ENCODE results near the gene CLK1. TPM values are rescaled to one million over a fixed set of nuclear protein-coding genes. Genes with fewer than 3 reads are reported as not detected.

The CLK1 gene
- total and polyA plus RNA-seq, 2 of the 13 experiments (the other 11 are each of a cell fraction or from before 2014, with no cell fraction given): 66.6 to 101 TPM

- TF ChIP-seq PHF8 (CRISPR knock-in tag; IDR thresholded peaks at IDR 0.05) (peak; percentile 72), NCOA2 (CRISPR knock-in tag; IDR thresholded peaks at IDR 0.05) (peak; percentile 67), ZNF558 (CRISPR knock-in tag; IDR thresholded peaks at IDR 0.05; ENCODE audit: borderline replicate concordance) (peak; percentile 95), NRL (CRISPR knock-in tag; IDR thresholded peaks at IDR 0.05; ENCODE audit: borderline replicate concordance) (no peak), PAXIP1 (CRISPR knock-in tag; conservative IDR thresholded peaks at IDR 0.05) (no peak; the same call in none of the 2 replicates), EZH2 (conservative IDR thresholded peaks at IDR 0.05; ENCODE audit: low read depth, low read length) (no peak), ZNF10 (CRISPR knock-in tag; IDR thresholded peaks at IDR 0.05; ENCODE audit: borderline replicate concordance, low read depth) (no peak), ZNF276 (CRISPR knock-in tag; IDR thresholded peaks at IDR 0.05; ENCODE audit: low read depth) (no peak), MLX (CRISPR knock-in tag; IDR thresholded peaks at IDR 0.05) (peak; percentile 13; the same call in 1 of the 2 replicates), LRRFIP1 (CRISPR knock-in tag; conservative IDR thresholded peaks at IDR 0.05) (peak; percentile 21; the same call in 1 of the 2 replicates), ZNF713 (CRISPR knock-in tag; IDR thresholded peaks at IDR 0.05) (no peak; the same call in 1 of the 2 replicates), MTF1 (CRISPR knock-in tag; IDR thresholded peaks at IDR 0.05) (0 out of 2 replicates have a peak, but pooled peaks have one; percentile 30), PCBP2 (optimal IDR thresholded peaks at IDR 0.05; ENCODE audit: low read depth, low read length, poor library complexity, severe bottlenecking) (peak; percentile 70), ZNF652 (CRISPR knock-in tag; IDR thresholded peaks at IDR 0.05; ENCODE audit: borderline replicate concordance, low read depth) (no peak; the same call in 1 of the 2 replicates), PLSCR1 (CRISPR knock-in tag; IDR thresholded peaks at IDR 0.05; ENCODE audit: borderline replicate concordance) (no peak), GTF2F1 (IDR thresholded peaks at IDR 0.05; ENCODE audit: low read length) (no peak), ZNF639 (CRISPR knock-in tag; conservative IDR thresholded peaks at IDR 0.05) (peak; percentile 90)
Measured at GRCh38 chr2:200888704-200889625, 24.5 kb upstream of the CLK1 start, which contains the start of the genes NIF3L1 and PPIL3 (continued).
